SU-DHL-6 (cell line): ENCODE results near the gene FEM1A.

Source experiments
- CTCF ChIP-seq: fragments of 200-600 bp; sonication (generic); IDR thresholded peaks from one replicate; pipeline ENCODE4 v1.5.1; 2017; ENCODE audit warnings: antibody characterized with exemption, mild to moderate bottlenecking, low read length, moderate library complexity; ENCODE audit not compliant: insufficient read depth, poor library complexity, severe bottlenecking
- EZH2phosphoT487 ChIP-seq: fragments of 200-600 bp; sonication (generic), shearing (Covaris generic); conservative IDR thresholded peaks from 2 replicates; pipeline ENCODE4 v1.6.1; 2018; ENCODE audit warnings: mild to moderate bottlenecking, antibody characterized with exemption, low read length, moderate library complexity, mixed read lengths

GRCh38 chr19:4832776-4833175 lies 41.2 kb downstream of the FEM1A start:
- TF ChIP-seq CTCF: no peak
- no peak for TF ChIP-seq EZH2phosphoT487
